Temporal lobe (tissue), 2 donors: ENCODE results near the gene KRTAP29-1. TPM values are rescaled to one million over a fixed set of nuclear protein-coding genes. Genes with fewer than 3 reads are reported as not detected.

ENCODE experiments used
- small RNA-seq: library from RNA; depleted of rRNA; stranded (forward); fragments of <200 nt; gene quantifications from one replicate; pipeline ENCODE3, GENCODE V24; 2014; ENCODE audit warnings: low replicate concordance
- total RNA-seq: library from RNA; depleted of rRNA; stranded (reverse); fragments of >200 nt; gene quantifications from one replicate; pipeline ENCODE4 v1.2.3, GENCODE V29; 2014

The KRTAP29-1 gene
- total RNA-seq, 1 donor from 2014 or later: not detected

Small RNAs within 50 kb of the gene (small RNA-seq; reads per million reads assigned to genes)
- not detected for gene KRTAP9-10P

Other genes starting within 250 kb of the KRTAP29-1 start
- gene KRTAP2-2, start 247.6 kb downstream of the KRTAP29-1 start, total RNA-seq: not detected
- gene KRTAP2-3, start 242.7 kb downstream of the KRTAP29-1 start, total RNA-seq: not detected
- not detected for gene KRTAP2-4, start 237.0 kb downstream of the KRTAP29-1 start, total RNA-seq
- not detected for gene KRTAP4-7, start 218.7 kb downstream of the KRTAP29-1 start, total RNA-seq
- not detected for gene KRTAP4-8, start 204.7 kb downstream of the KRTAP29-1 start, total RNA-seq
- gene KRTAP4-16, start 200.6 kb downstream of the KRTAP29-1 start, total RNA-seq: not detected
- not detected for gene KRTAP4-9, start 197.5 kb downstream of the KRTAP29-1 start, total RNA-seq
- gene KRTAP4-11, start 184.5 kb downstream of the KRTAP29-1 start, total RNA-seq: not detected
- not detected for gene KRTAP4-12, start 178.7 kb downstream of the KRTAP29-1 start, total RNA-seq
- not detected for gene KRTAP4-6, start 162.3 kb downstream of the KRTAP29-1 start, total RNA-seq
- not detected for gene KRTAP4-5, start 153.0 kb downstream of the KRTAP29-1 start, total RNA-seq
- gene KRTAP4-4, start 142.1 kb downstream of the KRTAP29-1 start, total RNA-seq: not detected
- not detected for gene KRTAP4-3, start 134.6 kb downstream of the KRTAP29-1 start, total RNA-seq
- gene KRTAP4-2, start 124.6 kb downstream of the KRTAP29-1 start, total RNA-seq: not detected
- not detected for gene KRTAP4-1, start 117.9 kb downstream of the KRTAP29-1 start, total RNA-seq
- gene KRTAP9-1, start 113.0 kb downstream of the KRTAP29-1 start, total RNA-seq: not detected
- gene KRTAP9-2, start 76.2 kb downstream of the KRTAP29-1 start, total RNA-seq: not detected
- gene KRTAP9-3, start 70.4 kb downstream of the KRTAP29-1 start, total RNA-seq: not detected
- not detected for gene KRTAP9-8, start 64.9 kb downstream of the KRTAP29-1 start, total RNA-seq
- not detected for gene KRTAP9-4, start 53.2 kb downstream of the KRTAP29-1 start, total RNA-seq
- gene KRTAP9-9, start 47.5 kb downstream of the KRTAP29-1 start, total RNA-seq: not detected
- not detected for gene KRTAP9-6, start 37.5 kb downstream of the KRTAP29-1 start, total RNA-seq
- gene KRTAP9-7, start 27.2 kb downstream of the KRTAP29-1 start, total RNA-seq: not detected
- gene KRTAP16-1, start 6.5 kb upstream of the KRTAP29-1 start, total RNA-seq: not detected
- not detected for gene KRTAP17-1, start 12.9 kb upstream of the KRTAP29-1 start, total RNA-seq
- gene KRT33A, start 48.0 kb upstream of the KRTAP29-1 start, total RNA-seq: not detected
- not detected for gene KRT33B, start 67.0 kb upstream of the KRTAP29-1 start, total RNA-seq
- gene KRT34, start 79.5 kb upstream of the KRTAP29-1 start, total RNA-seq: 0.74 TPM
- 1.2 TPM for gene KRT31, start 94.8 kb upstream of the KRTAP29-1 start, total RNA-seq
- gene KRT37, start 121.7 kb upstream of the KRTAP29-1 start, total RNA-seq: not detected
- not detected for gene KRT38, start 138.1 kb upstream of the KRTAP29-1 start, total RNA-seq
- gene KRT32, start 164.5 kb upstream of the KRTAP29-1 start, total RNA-seq: not detected
- gene KRT35, start 178.3 kb upstream of the KRTAP29-1 start, total RNA-seq: not detected
- gene KRT36, start 187.1 kb upstream of the KRTAP29-1 start, total RNA-seq: not detected
- not detected for gene KRT13, start 202.8 kb upstream of the KRTAP29-1 start, total RNA-seq
- gene KRT15, start 216.0 kb upstream of the KRTAP29-1 start, total RNA-seq: 0.25 TPM
- gene KRT19, start 225.5 kb upstream of the KRTAP29-1 start, total RNA-seq: 11.3 TPM